Activated CD4-positive, CD25-positive, alpha-beta regulatory T cell (primary cell): ENCODE results near the gene SPEF1.

Experiments
- DNase-seq, 4 experiments: peaks; one replicate each; lab custom pipeline; 2025; lab: John Stamatoyannopoulos, UW

SPEF1 gene

GRCh38 chr20:3748073-3748472 lies 33.2 kb downstream of the SPEF1 start:
- no peak for DNase-seq

GRCh38 chr20:3747471-3747870 lies 33.8 kb downstream of the SPEF1 start:
- no peak for DNase-seq

DNA sequence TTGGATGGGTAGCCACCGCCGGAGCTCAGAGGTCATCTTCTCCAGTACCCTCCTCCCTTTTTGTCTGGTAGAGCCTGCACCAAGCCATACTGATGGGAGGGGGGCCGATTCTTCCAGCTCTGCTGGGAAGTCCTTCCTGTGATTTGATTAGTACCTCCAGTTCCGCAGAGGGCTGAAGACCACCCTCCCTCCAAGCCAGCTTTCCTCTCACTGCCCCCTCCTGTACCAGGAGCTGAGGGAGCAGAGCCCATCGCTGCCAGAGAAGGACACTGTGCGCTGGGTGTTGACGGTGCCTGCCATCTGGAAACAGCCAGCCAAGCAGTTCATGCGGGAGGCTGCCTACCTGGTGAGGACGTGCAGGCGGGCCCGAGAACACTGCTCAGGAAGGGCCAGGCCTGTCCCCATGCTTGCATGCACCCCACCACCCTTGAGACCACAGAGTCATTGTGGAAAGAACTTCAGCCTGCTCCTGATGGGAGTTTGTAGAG lies 35.5 kb downstream of the SPEF1 start:
- DNase-seq: no peak

- DNase-seq: peak; percentile 36 to 58 (median 43)
Measured at GRCh38 chr20:3744806-3745685, 36.2 kb downstream of the SPEF1 start.

- DNase-seq: no peak
Measured at GRCh38 chr20:3744037-3744436, 37.2 kb downstream of the SPEF1 start.

- DNase-seq: no peak
Measured at GRCh38 chr20:3743251-3743650, 38.0 kb downstream of the SPEF1 start.

DNA sequence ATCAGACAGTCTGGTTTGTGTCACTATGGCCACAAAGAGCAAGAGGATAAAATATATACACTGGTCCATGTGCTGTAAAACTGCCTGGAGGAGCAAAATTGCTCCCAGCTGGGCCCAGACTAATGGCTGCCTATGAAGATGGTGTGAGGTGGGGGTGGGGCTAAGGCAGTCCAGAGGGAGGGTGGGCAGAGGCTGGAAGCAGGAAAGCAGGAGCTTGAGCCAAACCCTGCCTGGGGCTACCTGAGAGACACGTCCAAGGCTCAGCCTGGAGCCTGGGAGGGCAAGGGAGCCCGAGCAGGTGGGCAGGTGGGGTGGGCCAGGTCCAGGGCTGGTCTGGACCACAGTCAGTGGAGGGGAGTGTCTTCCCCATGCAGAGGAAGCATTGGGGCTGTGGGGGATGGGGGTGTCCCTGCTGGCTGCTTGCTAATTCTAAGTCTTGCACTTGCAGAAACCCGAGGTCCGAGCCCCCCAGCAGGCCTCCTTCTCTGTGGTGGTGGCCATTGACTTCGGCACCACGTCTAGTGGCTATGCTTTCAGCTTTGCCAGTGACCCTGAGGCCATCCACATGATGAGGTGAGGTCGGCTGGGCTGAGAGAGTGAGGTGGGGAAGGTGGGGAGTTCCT lies 39.3 kb downstream of the SPEF1 start:
- DNase-seq: no peak

- no peak for DNase-seq
Measured at GRCh38 chr20:3740615-3741301, 40.5 kb downstream of the SPEF1 start.

- no peak for DNase-seq
Measured at GRCh38 chr20:3739926-3740451, 41.3 kb downstream of the SPEF1 start.

GRCh38 chr20:3739054-3739925 lies 42.0 kb downstream of the SPEF1 start:
- DNase-seq: no peak

DNA sequence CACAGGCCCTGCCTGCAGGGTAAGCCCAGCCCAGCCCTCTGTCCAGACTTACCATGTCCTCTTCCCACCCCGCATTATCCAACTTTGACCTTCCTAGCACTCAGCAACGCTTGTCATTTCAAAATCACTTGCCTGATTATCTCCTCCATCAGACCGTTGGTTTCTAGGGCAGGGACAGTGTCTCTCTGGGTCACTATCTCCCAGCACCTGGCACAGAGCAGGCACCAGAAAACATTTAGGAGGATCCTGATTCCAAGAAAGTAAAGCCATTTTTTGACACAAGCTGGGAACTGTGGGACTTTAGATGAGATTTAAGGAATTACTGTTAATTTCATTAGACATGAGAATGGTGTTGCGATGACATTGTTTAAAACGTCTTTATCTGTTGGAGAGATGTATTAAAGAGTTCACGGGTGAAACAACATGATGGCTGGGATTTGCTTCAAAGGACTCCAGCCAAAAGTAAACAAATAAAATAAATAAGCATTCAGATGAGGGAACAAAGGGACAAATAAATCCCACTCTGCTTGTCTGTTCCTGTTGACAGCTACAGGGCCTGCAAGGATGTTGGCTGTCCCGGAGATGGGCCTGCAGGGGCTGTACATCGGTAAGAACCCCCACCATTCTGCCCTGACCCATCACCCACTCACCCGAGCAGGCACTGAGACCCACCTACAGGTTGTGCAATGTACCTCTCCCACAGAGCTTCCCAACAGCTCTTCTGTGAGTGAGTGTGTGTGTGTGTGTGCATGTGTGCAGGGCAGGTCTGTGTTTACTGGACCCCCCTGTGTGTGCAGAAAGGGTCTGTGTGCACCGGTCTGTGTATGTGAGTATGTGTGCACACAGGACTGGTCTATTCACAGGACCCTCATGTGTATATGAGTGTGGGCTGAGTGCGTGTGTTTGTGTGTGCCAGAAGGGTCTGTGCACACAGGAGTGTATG lies 42.9 kb downstream of the SPEF1 start:
- no peak for DNase-seq

DNA sequence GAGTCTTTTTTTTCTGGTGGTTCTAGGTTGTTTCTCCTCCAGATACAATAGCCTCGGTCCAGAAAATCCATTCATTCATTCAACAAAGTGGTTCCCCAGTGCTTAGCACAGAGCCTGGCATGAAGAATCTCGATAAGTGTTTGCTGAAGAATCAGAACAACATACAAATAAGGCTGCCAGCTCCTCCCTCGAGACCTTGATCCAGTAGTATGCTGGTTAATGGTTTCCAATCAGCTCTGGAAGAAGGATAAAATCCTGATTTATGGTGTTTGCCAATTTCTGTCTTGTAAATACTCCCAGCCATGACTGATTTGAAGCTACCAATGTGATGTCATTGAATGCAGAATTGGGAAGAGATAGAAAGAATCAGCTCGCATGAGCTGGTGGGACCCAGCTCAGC lies 45.5 kb downstream of the SPEF1 start:
- no peak for DNase-seq

- DNase-seq: no peak
Measured at GRCh38 chr20:3734111-3734843, 47.0 kb downstream of the SPEF1 start.

GRCh38 chr20:3733119-3733995 lies 47.9 kb downstream of the SPEF1 start:
- no peak for DNase-seq

- no peak for DNase-seq
Measured at GRCh38 chr20:3732327-3733118, 48.7 kb downstream of the SPEF1 start, which contains the start of gene HSPA12B. Gene HSPA12B (plus strand): TSS chr20:3732685. CDS start chr20:3738675, 5,990 bp downstream.

DNA sequence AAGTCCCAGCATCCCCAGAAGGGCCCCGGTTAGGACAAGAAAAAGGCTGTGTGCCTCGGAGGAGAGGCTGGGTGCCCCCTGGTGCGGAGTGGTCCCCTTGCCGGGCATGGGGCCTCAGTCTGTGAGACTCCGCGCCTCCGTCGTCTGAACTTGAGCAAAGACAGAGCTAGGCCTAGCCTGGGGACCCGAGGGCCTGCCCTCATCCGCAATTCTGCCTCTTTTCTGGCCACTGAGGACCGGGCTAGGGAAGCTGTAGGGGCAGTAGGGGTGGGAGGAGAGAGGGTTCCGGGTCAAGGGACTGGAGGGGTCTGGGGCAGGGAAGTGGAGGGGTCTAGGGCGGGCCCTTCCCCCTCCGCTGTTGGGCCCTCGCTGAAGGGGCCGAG lies 49.3 kb downstream of the SPEF1 start:
- DNase-seq: no peak

DNA sequence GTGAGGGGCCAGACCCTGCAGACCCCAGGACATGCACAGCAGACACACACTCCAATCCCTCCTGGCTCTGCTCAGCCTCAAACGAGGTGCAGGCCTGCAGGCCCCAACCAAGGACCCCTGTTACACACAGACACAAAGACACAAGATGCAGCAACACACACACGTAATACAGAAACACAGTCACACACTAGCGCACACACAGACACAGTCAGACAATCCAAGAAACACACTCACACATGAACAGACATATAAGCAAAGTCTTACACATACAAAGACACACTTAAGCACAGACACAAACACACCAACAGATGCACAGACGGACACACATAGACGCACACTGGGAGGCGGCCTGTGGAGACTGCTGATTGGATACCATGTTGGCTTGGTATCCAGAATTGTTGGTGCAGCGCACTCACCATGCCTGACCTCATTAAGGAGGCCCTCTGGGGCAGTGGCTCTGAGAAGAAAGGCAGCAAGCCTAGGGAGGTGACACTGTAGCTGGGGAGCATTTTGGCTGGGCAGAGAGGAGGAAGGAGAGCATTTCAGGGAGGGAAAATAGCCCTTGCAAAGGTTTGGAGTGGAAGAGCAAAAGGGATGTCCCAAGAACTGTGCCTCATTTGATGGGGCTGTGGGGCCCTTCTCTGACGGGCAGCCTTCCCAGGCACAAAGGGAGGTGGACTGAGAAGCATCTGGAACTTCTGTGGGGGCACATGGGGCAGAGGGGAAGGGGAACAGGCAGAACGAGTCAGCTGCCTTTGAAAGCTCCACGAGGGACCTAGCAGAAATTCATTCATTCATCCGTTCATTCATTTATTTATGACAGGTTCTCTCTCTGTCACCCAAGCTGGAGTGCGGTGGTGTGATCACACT lies 50.2 kb downstream of the SPEF1 start:
- DNase-seq: no peak
